GM19395 (cell line): Measurements from ENCODE around the gene FARP1.
"Not testable (repeated sequence)": the region's sequence is repeated elsewhere in the genome, so short reads cannot be mapped to it uniquely, and the experiment has no call there.

Experiments
- ATAC-seq: cut with Tn5 transposase; IDR thresholded peaks from one replicate; pipeline ENCODE4 v1.9.1; 2021; ENCODE audit warnings: mild to moderate bottlenecking, moderate library complexity; ENCODE audit not compliant: unreplicated experiment

The FARP1 gene

GRCh38 chr13:98224557-98224956 is 81.7 kb downstream of the FARP1 start:
- no peak for ATAC-seq

- ATAC-seq = no peak
Observed at GRCh38 chr13:98225036-98225940, 82.4 kb downstream of the FARP1 start.

GRCh38 chr13:98226496-98226895 is 83.6 kb downstream of the FARP1 start:
- ATAC-seq = no peak

GRCh38 chr13:98228661-98229341 is 85.9 kb downstream of the FARP1 start:
- no peak for ATAC-seq

DNA sequence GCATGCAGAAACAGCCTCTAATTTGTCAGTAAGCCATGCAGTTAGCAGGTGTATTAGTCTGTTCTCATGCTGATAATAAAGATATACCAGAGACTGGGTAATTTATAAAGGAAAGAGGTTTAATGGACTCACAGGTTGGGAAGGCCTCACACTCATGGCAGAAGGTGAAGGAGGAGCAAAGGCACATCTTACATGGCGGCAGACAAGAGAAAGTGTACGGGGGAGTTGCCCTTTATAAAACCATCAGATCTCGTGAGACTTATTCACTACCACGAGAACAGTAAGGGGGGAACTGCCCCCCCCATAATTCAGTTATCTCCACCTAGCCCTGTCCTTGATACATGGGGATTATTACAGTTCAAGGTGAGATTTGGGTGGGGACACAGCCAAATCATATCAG is 87.9 kb downstream of the FARP1 start:
- ATAC-seq = not testable (repeated sequence)

- ATAC-seq = no peak
Observed at GRCh38 chr13:98232456-98232855, 89.6 kb downstream of the FARP1 start.

DNA sequence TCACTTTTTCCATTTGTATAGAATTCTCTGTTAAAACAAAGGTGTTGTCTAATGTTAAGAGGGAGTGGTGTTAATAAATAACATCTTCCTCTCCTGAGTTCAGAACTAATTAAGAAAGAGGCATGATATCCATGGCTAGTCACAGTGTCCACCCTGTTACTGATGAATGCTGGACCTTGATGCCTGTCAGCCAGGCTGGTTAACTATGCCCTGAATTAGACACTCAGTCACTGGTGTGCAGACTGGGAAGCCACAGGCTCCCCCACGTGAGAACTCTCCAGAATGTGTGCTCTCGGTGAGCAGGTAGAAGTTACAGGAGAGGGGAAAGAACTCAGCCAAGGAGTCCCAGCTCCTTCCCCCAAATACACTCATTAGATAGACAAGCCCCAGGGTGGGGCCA is 90.2 kb downstream of the FARP1 start:
- no peak for ATAC-seq

GRCh38 chr13:98234348-98234747 is 91.5 kb downstream of the FARP1 start:
- ATAC-seq = no peak

DNA sequence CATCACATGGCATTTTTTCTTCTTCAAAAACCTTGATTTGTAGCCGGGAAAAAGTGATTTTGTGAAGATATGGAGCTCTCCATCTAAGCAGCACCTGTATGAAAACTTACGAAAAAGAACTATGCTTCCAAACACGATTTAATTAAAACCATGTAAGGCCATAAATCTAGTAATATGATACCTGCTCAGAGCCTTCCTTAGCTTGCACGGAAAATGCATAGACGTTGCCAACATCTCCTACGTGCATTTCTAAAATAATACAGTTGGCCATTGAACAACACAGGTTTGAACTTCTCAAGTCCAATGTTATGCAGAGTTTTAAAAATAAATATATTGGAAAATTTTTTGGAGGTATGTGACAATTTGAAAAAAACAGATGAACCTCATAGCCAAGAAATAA is 93.3 kb downstream of the FARP1 start:
- no peak for ATAC-seq

DNA sequence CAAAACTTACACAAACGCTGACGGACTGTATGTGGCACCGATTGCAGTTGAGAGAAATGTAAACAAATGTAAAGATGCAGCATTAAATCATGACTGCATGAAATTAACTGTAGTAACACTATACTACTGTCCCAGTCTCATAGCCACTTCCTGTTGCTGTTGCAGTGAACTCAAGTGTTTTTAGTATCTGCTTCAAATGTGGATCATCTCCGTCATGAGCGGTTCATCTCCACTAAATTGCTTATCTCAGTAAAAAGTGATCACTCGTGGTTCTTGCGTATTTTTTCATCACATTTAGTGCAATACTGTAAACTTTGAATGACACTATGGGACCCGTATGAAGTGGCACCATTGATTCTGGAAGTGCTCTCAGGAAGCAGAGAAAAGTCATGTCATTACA is 94.4 kb downstream of the FARP1 start:
- no peak for ATAC-seq

DNA sequence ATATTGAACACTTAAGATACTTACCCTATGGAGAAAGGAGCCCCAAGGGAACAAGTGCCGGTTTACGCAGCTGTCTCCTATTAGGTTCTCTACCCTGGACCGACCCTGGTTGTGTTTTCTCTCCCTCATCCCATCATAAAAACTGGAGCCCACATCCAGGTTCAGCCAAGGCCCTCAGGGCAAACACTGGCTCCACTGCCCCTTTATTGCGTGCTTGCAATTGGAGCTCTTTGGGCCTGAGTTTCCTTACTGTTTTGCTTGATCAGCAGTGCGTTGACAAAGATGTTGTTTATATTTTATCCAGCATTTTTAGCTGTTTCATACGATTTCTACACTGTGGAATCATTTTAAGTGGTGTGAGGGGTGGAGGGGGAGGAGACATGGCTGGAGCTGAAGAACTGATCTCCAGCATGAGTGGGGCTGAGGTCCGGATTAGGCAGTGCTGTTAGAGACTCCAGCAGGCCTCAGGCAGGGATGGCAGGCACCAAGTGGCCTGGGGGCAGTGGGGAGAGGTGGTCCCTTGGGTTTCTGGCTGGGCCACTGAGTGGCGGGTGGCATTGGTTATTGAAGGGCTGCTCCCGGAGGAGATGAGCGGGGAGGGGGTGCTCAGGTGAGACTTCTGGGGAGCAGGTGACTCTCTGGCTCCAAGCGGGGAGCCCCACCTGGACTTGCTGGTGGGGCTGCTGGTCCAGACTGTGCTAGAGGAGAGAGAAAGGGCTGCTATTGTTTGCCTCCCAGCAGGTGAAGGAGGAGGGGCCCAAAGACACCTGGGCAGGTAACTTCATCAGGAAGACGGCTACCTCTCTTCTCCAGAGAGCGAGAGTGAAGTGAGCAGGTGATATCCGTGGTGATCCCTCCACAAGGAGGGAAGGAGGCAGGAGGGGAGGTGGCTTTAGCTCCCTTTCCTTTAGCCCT is 96.5 kb downstream of the FARP1 start:
- ATAC-seq = no peak

DNA sequence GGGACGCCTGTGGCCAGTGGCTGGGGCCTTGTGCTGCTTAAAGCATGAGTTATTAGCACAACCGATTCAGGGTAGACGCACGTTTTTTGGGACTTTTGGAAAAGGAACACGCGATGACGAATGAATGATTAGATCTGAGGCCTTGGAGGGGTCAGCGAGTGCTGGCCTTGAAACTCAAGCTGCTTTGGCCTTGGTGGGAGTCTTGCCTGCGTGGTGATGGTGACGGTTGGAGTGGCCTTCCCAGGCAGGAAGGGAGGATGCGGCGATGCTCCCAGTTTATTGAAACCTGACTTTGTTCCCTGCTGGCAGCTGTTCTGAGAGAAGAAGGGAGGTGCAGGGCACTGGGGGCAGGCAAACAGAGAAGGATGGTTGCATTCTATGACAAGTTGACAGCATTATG is 97.2 kb downstream of the FARP1 start:
- ATAC-seq = no peak

- ATAC-seq = no peak
Observed at GRCh38 chr13:98240974-98241373, 98.1 kb downstream of the FARP1 start.

GRCh38 chr13:98241976-98242375 is 99.1 kb downstream of the FARP1 start:
- no peak for ATAC-seq

DNA sequence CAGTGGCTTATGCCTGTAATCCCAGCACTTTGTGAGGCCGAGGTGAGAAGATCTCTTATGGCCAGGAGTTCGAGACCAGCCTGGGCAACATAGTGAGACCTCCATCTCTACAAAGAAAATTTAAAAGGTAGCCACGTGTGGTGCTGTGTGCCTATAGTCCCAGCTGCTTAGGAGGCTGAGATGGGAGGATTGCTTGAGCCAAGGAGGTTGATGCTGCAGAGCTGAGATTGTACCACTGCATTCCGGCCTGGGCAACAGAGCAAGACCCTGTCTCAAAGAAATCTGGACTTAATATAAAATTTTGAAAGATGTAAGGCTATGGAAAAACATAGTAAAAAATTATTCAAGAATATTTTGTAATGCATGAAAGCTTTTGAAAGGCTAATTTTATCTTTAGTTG is 99.5 kb downstream of the FARP1 start:
- no peak for ATAC-seq

- ATAC-seq = no peak
Observed at GRCh38 chr13:98243929-98244272, 101.0 kb downstream of the FARP1 start.

DNA sequence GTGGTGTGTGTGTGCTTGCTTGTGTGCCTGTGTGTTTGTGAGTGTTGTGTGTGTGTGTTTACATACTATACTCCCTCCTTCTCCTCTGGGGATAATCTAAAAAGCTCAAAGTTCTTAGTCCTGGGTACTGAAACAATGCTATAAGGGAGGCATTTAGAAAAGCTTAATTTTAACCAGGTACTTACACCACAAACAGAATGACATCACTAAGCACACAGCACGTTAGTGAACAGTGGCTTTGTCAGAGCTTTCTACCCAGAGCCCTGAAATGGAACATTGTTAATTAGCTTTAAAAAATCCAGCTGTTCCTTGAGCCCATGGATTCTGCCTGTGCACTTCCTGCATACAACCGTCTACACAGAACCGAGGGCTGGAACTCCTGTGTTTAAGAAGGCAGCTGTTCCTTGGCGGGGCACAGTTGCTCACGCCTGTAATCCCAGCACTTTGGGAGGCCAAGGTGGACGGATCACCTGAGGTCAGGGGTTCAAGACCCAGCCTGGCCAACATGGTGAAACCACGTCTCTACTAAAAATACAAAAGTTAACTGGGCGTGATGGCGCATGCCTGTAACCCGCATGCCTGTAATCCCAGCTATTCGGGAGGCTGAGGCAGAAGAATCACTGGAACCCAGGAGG is 103.8 kb downstream of the FARP1 start:
- ATAC-seq = no peak

GRCh38 chr13:98251708-98252107 is 108.8 kb downstream of the FARP1 start:
- no peak for ATAC-seq

GRCh38 chr13:98252931-98253470 is 110.1 kb downstream of the FARP1 start:
- ATAC-seq = no peak

GRCh38 chr13:98253526-98253925 is 110.6 kb downstream of the FARP1 start:
- ATAC-seq = no peak

GRCh38 chr13:98254513-98254912 is 111.6 kb downstream of the FARP1 start:
- no peak for ATAC-seq
